GM23338 (cell line): ENCODE measurements around the gene SLC12A5. TPM values are rescaled to one million over a fixed set of nuclear protein-coding genes. Genes with fewer than 3 reads are reported as not detected.

Experiments
- ATAC-seq: fragments of 200-7000 bp; cut with Tn5 transposase; 3 replicates; pipeline ENCODE4 v1.9.1; 2020
- DNase-seq: peaks from one replicate; pipeline ENCODE4 v3.0.0-alpha.2; 2015; ENCODE audit warnings: low spot score
- H2AFZ ChIP-seq: fragments of 200-600 bp; sonication (generic); 2 replicates; pipeline ENCODE4 v1.8.0; 2016; ENCODE audit warnings: antibody characterized with exemption, mild to moderate bottlenecking, moderate library complexity
- H3F3A ChIP-seq: fragments of 200-600 bp; sonication (generic); replicated peaks from 2 replicates; pipeline ENCODE4 v1.8.0; 2017; ENCODE audit warnings: antibody characterized with exemption, mixed run types, low read depth
- H3K27ac ChIP-seq: fragments of 200-600 bp; sonication (generic); 2 replicates; pipeline ENCODE4 v1.6.1; 2016; ENCODE audit warnings: low read depth
- H3K27me3 ChIP-seq: fragments of 200-600 bp; sonication (generic); 2 replicates; pipeline ENCODE4 v1.8.0; 2016; ENCODE audit warnings: mild to moderate bottlenecking, mixed run types, moderate library complexity; ENCODE audit not compliant: insufficient read depth
- H3K36me3 ChIP-seq: fragments of 200-600 bp; sonication (generic); 2 replicates; pipeline ENCODE4 v1.8.0; 2016; ENCODE audit warnings: mild to moderate bottlenecking; ENCODE audit not compliant: insufficient read depth
- H3K4me1 ChIP-seq: fragments of 200-600 bp; sonication (generic); 2 replicates; pipeline ENCODE4 v1.8.0; 2016; ENCODE audit warnings: mild to moderate bottlenecking, moderate library complexity; ENCODE audit not compliant: insufficient read depth
- H3K4me2 ChIP-seq: fragments of 200-600 bp; sonication (generic); 2 replicates; pipeline ENCODE4 v1.7.1; 2017; ENCODE audit warnings: mixed run types
- H3K4me3 ChIP-seq: fragments of 200-600 bp; sonication (generic); 2 replicates; pipeline ENCODE4 v1.6.1; 2016; ENCODE audit warnings: mixed run types
- H3K79me2 ChIP-seq: fragments of 200-600 bp; sonication (generic); replicated peaks from 2 replicates; pipeline ENCODE4 v1.8.0; 2017; ENCODE audit warnings: mild to moderate bottlenecking; ENCODE audit not compliant: insufficient read depth
- H3K9me2 ChIP-seq: fragments of 200-600 bp; sonication (generic); 2 replicates; pipeline ENCODE4 v1.8.0; 2017; ENCODE audit not compliant: insufficient read depth
- H4K20me1 ChIP-seq: fragments of 200-600 bp; sonication (generic); replicated peaks from 2 replicates; pipeline ENCODE4 v1.8.0; 2017; ENCODE audit warnings: mild to moderate bottlenecking; ENCODE audit not compliant: insufficient read depth
- H3K27ac Mint-ChIP-seq: 2 replicates; pipeline ENCODE4 v1.8.0; 2020; ENCODE audit warnings: inconsistent platforms, mild to moderate bottlenecking, moderate library complexity, mixed read lengths
- H3K27me3 Mint-ChIP-seq: 3 replicates; pipeline ENCODE4 v1.8.0; 2022; ENCODE audit warnings: low read depth, mild to moderate bottlenecking, moderate library complexity, mixed read lengths, inconsistent platforms; ENCODE audit not compliant: insufficient read depth, poor library complexity
- H3K36me3 Mint-ChIP-seq: 3 replicates; pipeline ENCODE4 v1.8.0; 2021; ENCODE audit warnings: low read depth, mild to moderate bottlenecking, inconsistent platforms, moderate library complexity, mixed read lengths
- H3K4me1 Mint-ChIP-seq: 3 replicates; pipeline ENCODE4 v1.8.0; 2020; ENCODE audit warnings: mild to moderate bottlenecking, inconsistent platforms, mixed read lengths
- H3K4me3 Mint-ChIP-seq: 3 replicates; pipeline ENCODE4 v1.8.0; 2021; ENCODE audit warnings: moderate library complexity, mild to moderate bottlenecking, inconsistent platforms, mixed read lengths
- H3K9me3 Mint-ChIP-seq: 3 replicates; pipeline ENCODE4 v1.8.0; 2020; ENCODE audit warnings: moderate library complexity, mild to moderate bottlenecking, inconsistent platforms, mixed read lengths
- CREB1 ChIP-seq: fragments of 250-450 bp; sonication (Bioruptor Pico); IDR thresholded peaks from 2 replicates; pipeline ENCODE4 v1.5.0; 2020; ENCODE audit warnings: low read depth, mild to moderate bottlenecking, moderate library complexity
- EZH2 ChIP-seq: fragments of 200-600 bp; sonication (generic); IDR thresholded peaks from one replicate; pipeline ENCODE4 v1.8.0; 2017; ENCODE audit warnings: antibody characterized with exemption, mild to moderate bottlenecking, low read depth; ENCODE audit not compliant: unreplicated experiment
- EZH2phosphoT487 ChIP-seq: fragments of 200-600 bp; sonication (generic); IDR thresholded peaks from one replicate; pipeline ENCODE4 v1.8.1; 2018; ENCODE audit warnings: antibody characterized with exemption; ENCODE audit not compliant: unreplicated experiment
- JUNB ChIP-seq: IDR thresholded peaks from one replicate; pipeline ENCODE4 v1.6.1; 2016; ENCODE audit warnings: antibody characterized with exemption; ENCODE audit not compliant: unreplicated experiment
- NANOG ChIP-seq: IDR thresholded peaks from 2 replicates; pipeline ENCODE4 v1.6.1; 2016; ENCODE audit warnings: antibody characterized with exemption, borderline replicate concordance
- POLR2AphosphoS5 ChIP-seq: IDR thresholded peaks from 2 replicates; pipeline ENCODE4 v1.6.1; 2016; ENCODE audit warnings: antibody characterized with exemption, low read depth
- STAT1 ChIP-seq: IDR thresholded peaks from one replicate; pipeline ENCODE4 v1.6.1; 2016; ENCODE audit warnings: antibody characterized with exemption; ENCODE audit not compliant: unreplicated experiment
- ZNF114 ChIP-seq: fragments of 250-450 bp; sonication (Bioruptor Pico); IDR thresholded peaks from 2 replicates; pipeline ENCODE4 v1.5.0; 2020; ENCODE audit warnings: mild to moderate bottlenecking, moderate library complexity
- ZNF331 ChIP-seq: fragments of 250-450 bp; sonication (Bioruptor Pico); IDR thresholded peaks from 2 replicates; pipeline ENCODE4 v1.5.0; 2020; ENCODE audit warnings: low read depth, mild to moderate bottlenecking, moderate library complexity
- polyA plus RNA-seq: library from polyadenylated mRNA; unstranded; fragments of >200 nt; fragmentation: Nextera tagmentation; extraction: Ambion mirVana; gene quantifications from 2 replicates; pipeline ENCODE4 v1.2.1, GENCODE V29; 2016
- total RNA-seq: library from RNA; depleted of rRNA; stranded (reverse); fragments of >200 nt; shearing (Covaris generic); gene quantifications from 2 replicates; pipeline ENCODE4 v1.2.3, GENCODE V29; 2014
- TF ChIP-seq, protein P1 (sequence below): IDR thresholded peaks from 2 replicates; pipeline ENCODE4 v1.6.1; 2016; ENCODE audit warnings: antibody characterized with exemption
- TF ChIP-seq, protein P2 (sequence below), 2 experiments: fragments of 200-600 bp in 1 of 2; sonication (generic) in 1 of 2; conservative IDR thresholded peaks; 2 replicates each; pipeline versions ENCODE4 v1.5.1 to v1.6.1; 2016 to 2017; ENCODE audit warnings: antibody characterized with exemption in 2 of 2, low read depth in 2 of 2, mild to moderate bottlenecking in 2 of 2, moderate library complexity in 1 of 2
- TF ChIP-seq, protein P3 (sequence below): IDR thresholded peaks from one replicate; pipeline ENCODE4 v1.6.1; 2018; ENCODE audit warnings: antibody characterized with exemption; ENCODE audit not compliant: unreplicated experiment

The SLC12A5 gene
- total and polyA plus RNA-seq, 2 experiments from 2014 or later, result 3.5 to 8.4 TPM

DNA sequence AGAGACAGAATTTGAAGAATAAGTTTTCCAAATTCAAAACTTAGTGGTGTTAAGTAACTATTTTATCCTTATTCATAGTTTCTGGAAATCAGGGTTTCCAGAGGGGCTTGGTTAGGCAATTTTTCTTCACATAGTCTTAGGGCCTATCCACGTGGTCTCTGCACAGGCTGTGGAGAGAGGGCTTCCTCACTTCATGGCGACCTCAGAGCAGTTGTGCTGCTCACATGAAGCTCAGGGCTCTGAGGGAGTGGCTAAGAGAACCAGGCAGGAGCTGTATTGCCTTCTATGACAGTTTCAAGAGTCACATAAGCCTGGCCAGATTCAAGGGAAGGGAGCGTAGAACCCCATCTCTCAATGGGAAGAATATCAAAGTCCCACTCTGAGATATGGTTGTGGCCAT, 75.2 kb downstream of the SLC12A5 start (continued):
- TF ChIP-seq, protein P1, sequence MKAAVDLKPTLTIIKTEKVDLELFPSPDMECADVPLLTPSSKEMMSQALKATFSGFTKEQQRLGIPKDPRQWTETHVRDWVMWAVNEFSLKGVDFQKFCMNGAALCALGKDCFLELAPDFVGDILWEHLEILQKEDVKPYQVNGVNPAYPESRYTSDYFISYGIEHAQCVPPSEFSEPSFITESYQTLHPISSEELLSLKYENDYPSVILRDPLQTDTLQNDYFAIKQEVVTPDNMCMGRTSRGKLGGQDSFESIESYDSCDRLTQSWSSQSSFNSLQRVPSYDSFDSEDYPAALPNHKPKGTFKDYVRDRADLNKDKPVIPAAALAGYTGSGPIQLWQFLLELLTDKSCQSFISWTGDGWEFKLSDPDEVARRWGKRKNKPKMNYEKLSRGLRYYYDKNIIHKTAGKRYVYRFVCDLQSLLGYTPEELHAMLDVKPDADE, result no peak
- no peak for TF ChIP-seq STAT1
- no peak for TF ChIP-seq ZNF114 (CRISPR knock-in tag)
- no peak for TF ChIP-seq NANOG
- no peak for TF ChIP-seq JUNB
- TF ChIP-seq ZNF331, result no peak
- TF ChIP-seq, protein P2, sequence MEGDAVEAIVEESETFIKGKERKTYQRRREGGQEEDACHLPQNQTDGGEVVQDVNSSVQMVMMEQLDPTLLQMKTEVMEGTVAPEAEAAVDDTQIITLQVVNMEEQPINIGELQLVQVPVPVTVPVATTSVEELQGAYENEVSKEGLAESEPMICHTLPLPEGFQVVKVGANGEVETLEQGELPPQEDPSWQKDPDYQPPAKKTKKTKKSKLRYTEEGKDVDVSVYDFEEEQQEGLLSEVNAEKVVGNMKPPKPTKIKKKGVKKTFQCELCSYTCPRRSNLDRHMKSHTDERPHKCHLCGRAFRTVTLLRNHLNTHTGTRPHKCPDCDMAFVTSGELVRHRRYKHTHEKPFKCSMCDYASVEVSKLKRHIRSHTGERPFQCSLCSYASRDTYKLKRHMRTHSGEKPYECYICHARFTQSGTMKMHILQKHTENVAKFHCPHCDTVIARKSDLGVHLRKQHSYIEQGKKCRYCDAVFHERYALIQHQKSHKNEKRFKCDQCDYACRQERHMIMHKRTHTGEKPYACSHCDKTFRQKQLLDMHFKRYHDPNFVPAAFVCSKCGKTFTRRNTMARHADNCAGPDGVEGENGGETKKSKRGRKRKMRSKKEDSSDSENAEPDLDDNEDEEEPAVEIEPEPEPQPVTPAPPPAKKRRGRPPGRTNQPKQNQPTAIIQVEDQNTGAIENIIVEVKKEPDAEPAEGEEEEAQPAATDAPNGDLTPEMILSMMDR (conservative IDR thresholded peaks at IDR 0.05; ENCODE audit: low read depth in 2 of 2), result no peak
- TF ChIP-seq EZH2, result no peak

DNA sequence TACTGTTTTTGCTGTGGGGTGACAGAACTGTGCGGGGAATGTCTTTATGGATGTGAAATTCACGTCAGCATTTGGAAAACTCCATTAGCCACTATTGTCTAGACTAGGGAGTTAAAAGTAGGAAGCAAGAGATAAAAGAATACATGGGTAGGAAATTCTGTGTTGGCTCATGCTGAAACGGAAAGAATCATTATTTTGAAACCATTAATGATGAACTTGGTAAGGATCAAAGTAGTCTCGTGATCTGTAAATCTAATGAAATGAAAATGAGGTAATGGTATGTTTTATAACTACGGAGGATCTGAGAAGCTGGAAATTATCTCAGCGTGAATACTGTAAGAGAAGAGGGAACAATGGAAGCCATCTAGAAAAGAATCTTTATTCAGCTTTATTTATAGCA, 78.0 kb downstream of the SLC12A5 start:
- no peaks in the 10 kb centered on the region for H4K20me1 ChIP-seq
- Mint-ChIP-seq H3K36me3 (no peaks in the 10 kb centered on the region), H3K27me3 (peaks cover 3% of the 10 kb centered on the region), H3K4me3 (no peak overlapping the region), H3K27ac (no peak overlapping the region), H3K4me1 (no peaks in the 10 kb centered on the region), H3K9me3 (peaks cover 5% of the 10 kb centered on the region)
- no peak for TF ChIP-seq POLR2AphosphoS5
- no peak for TF ChIP-seq CREB1 (CRISPR knock-in tag)
- TF ChIP-seq JUNB, result no peak
- no peaks in the 10 kb centered on the region for H3K4me1 ChIP-seq
- H3F3A ChIP-seq, result no peaks in the 10 kb centered on the region
- no peak overlapping the region for H3K4me2 ChIP-seq
- ATAC-seq (no peak), DNase-seq (no peak)
- no peak overlapping the region for H3K27ac ChIP-seq
- H3K9me2 ChIP-seq, result 0 out of 2 replicates have a peak, but pooled peaks cover 4% of the 10 kb centered on the region
- H3K36me3 ChIP-seq, result no peaks in the 10 kb centered on the region
- no peaks in the 10 kb centered on the region for H3K79me2 ChIP-seq
- peaks cover 4% of the 10 kb centered on the region; the same call in 1 of the 2 replicates for H3K27me3 ChIP-seq
- H2AFZ ChIP-seq, result no peak overlapping the region
- H3K4me3 ChIP-seq, result no peak overlapping the region

DNA sequence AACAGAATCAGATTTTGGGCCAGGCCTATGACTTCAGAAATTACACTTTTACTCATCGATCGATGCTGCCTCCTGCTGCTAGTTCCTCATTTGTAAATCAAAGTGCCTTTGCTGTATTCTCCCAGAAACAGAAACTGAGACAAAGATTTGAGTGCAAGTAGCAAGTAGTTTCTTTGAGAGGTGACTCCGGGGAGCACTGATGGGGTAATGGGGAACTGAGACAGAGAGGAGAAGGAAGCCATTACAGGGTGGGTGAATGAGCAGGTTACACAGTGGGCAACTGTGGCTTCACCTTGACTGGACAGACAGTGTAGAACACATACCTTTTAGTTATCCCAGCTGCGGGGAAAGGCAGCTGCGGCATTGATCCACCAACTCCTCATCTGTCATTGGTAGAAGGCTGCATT, 79.4 kb downstream of the SLC12A5 start:
- no peak for ATAC-seq
- TF ChIP-seq EZH2phosphoT487 (no peak), ZNF114 (CRISPR knock-in tag) (no peak), POLR2AphosphoS5 (no peak), JUNB (no peak), EZH2 (no peak), NANOG (no peak), CREB1 (CRISPR knock-in tag) (no peak), STAT1 (no peak), ZNF331 (no peak)
- TF ChIP-seq, protein P2 (conservative IDR thresholded peaks at IDR 0.05; ENCODE audit: low read depth in 2 of 2), result no peak
- TF ChIP-seq, protein P3, sequence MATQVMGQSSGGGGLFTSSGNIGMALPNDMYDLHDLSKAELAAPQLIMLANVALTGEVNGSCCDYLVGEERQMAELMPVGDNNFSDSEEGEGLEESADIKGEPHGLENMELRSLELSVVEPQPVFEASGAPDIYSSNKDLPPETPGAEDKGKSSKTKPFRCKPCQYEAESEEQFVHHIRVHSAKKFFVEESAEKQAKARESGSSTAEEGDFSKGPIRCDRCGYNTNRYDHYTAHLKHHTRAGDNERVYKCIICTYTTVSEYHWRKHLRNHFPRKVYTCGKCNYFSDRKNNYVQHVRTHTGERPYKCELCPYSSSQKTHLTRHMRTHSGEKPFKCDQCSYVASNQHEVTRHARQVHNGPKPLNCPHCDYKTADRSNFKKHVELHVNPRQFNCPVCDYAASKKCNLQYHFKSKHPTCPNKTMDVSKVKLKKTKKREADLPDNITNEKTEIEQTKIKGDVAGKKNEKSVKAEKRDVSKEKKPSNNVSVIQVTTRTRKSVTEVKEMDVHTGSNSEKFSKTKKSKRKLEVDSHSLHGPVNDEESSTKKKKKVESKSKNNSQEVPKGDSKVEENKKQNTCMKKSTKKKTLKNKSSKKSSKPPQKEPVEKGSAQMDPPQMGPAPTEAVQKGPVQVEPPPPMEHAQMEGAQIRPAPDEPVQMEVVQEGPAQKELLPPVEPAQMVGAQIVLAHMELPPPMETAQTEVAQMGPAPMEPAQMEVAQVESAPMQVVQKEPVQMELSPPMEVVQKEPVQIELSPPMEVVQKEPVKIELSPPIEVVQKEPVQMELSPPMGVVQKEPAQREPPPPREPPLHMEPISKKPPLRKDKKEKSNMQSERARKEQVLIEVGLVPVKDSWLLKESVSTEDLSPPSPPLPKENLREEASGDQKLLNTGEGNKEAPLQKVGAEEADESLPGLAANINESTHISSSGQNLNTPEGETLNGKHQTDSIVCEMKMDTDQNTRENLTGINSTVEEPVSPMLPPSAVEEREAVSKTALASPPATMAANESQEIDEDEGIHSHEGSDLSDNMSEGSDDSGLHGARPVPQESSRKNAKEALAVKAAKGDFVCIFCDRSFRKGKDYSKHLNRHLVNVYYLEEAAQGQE, result no peak

More for the DNA sequence above, 79.4 kb downstream of the SLC12A5 start:
- Mint-ChIP-seq H3K4me1 (no peaks in the 10 kb centered on the region), H3K4me3 (no peak overlapping the region), H3K9me3 (no peaks in the 10 kb centered on the region), H3K27me3 (peaks cover 4% of the 10 kb centered on the region), H3K36me3 (no peaks in the 10 kb centered on the region), H3K27ac (no peak overlapping the region)
- Histone ChIP-seq H3K4me3 (no peak overlapping the region), H3K4me1 (no peaks in the 10 kb centered on the region), H4K20me1 (no peaks in the 10 kb centered on the region), H3K79me2 (no peaks in the 10 kb centered on the region), H3K4me2 (no peak overlapping the region), H3K9me2 (0 out of 2 replicates have a peak, but pooled peaks cover 4% of the 10 kb centered on the region), H3F3A (no peaks in the 10 kb centered on the region), H3K27ac (no peak overlapping the region), H2AFZ (no peak overlapping the region; the same call in 1 of the 2 replicates), H3K27me3 (peaks cover 8% of the 10 kb centered on the region; the same call in 1 of the 2 replicates), H3K36me3 (no peaks in the 10 kb centered on the region)
- DNase-seq, result no peak
